Ecto neural progenitor cell (in vitro differentiated cells): Measurements from ENCODE around the gene USP49.
"Not testable (repeated sequence)": the region's sequence is repeated elsewhere in the genome, so short reads cannot be mapped to it uniquely, and the experiment has no call there.

Experiments used
- DNase-seq: peaks from one replicate; pipeline ENCODE4 v3.0.0-alpha.2; 2018; ENCODE audit warnings: low spot score

Gene USP49

DNA sequence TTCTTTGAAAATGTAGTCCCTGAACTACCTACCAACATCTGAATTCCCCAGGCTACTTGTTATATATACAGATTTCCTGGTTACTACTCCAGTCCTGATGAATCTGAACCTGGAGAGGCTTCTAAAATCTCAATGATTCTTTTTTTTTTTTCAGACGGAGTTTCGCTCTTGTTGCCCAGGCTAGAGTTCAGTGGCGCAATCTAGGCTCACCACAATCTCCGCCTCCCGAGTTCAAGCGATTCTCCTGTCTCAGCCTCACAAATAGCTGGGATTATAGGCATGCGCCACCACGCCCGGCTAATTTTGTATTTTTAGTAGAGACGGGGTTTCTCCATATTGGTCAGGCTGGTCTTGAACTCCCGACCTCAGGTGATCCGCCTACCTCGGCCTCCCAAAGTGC, 83.2 kb downstream of the USP49 start:
- DNase-seq, result not testable (repeated sequence)

DNA sequence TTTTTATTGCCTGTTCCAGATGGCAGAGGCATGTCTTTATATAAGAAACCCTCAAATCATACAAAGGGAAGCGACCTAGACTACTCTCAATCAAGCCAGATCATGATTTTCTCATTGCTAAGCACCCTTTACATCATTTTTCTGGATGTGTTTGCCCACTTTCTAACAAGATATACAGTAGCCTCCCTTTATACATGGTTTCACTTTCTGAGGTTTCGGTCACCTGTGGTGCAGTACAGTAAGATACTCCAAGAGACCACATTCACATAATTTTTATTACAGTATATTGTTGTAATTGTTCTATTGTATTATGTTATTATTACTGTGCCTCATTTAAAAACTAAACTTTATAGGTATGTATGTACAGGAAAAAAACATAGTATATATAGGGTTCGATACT, 84.1 kb downstream of the USP49 start:
- no peak for DNase-seq

DNA sequence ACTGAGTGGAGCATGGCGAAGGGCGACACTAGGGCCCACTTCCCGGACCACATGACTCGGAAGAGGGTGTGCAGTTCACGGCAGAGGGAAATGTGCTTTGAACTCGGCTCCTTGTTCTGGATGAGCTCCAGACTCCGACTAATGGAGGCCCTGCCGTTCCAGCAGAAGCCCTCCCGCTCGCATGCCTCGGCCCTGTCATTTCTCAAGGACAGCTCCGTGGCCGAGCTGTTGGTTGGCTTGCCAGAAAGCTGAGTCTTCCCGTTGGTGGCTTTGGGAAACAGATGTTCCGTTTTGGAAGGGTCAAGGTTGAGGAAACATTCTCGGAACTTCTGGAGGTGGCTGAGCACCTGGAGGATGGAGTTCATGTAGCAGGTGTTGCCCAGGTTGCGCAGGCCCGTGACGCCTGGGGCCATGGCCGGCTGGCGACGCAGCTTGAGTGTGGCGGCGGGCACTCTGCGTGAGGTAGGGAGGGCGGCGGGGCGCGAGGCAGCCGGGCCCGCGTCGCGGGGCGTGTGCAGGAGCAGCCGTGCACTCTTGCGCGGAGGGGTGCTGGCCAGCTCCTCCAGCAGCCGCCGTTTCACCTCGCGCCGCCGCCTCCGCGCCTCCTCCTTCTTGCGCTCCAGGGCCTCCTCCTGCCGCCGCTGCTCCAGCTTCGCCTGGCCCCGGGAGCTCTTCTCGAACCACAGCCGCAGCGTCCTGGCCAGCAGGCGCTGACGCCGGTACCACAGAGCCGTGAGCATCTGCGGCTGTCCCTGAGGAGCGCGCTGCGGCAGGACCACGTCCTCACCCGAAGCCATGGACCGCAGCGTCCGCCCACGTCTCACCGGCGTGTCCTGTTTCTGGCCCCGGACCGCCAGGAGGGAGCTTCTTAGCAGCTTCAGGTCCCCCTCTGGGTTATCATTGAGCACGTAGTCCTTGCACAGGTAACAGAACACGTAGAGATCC, 89.1 kb downstream of the USP49 start:
- no peak for DNase-seq

DNA sequence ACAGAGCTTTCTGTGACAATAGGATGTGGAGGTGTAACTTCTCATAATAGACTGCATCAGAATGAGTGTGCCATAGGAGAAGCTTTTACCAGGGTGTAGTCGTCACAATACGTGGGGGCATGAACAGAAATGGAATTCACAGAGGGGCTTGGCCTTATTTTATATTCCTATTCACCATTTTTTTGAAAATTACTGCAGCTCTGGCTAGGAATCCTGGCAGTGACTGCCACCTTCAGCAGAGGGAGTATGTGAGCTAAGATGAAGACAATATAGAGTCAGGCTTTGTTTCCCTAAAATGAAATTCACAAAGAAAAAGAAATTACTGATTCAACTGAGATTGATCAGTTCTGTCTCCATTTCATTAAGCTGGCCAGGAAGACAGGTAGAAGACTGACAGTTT, 93.8 kb downstream of the USP49 start:
- no peak for DNase-seq

DNA sequence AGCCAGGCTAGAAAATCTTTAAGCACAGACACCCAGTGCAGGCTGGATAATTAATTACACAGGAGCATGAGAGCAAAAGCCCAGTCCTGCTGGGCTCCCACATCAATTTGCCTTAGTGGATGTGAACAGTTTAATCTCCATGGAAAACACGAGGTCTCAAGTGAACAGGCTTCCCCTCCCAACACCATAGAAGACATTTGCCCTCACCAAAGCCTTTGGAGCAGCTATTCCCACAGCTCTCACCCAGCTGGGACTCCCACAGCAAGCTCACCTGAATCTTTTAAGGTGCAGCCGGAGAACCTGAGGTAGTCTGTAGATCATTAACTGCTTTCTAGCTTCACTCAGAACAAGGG, 95.6 kb downstream of the USP49 start:
- DNase-seq, result no peak

DNA sequence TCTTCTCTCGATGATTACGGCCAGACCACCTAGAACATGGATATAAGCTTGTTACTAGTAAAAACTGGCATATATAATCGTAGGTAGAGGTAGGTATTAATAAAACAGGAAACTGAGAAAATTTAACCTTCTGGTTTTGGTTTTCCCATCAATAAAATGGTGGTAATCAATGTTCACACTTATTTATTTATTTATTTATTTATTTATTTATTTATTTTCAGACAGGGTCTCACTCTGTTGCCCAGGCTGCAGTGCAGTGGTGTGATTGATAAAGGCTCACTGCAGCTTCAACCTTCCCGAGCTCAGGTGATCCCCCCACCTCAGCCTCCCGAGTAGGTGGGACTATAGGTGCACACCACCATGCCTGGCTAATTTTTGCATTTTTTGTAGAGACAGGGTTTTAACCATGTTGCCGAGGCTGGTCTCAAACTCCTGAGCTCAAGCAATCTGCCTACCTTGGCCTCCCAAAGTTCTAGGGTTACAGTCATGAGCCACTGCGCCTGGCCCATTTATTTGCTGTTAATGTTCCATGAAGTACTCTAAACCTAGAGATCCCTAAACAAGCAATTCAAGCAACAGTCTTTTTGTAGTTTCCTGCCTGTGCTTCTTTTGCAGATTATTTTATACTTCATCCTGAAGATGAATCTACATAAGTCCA, 96.1 kb downstream of the USP49 start:
- DNase-seq, result no peak

DNA sequence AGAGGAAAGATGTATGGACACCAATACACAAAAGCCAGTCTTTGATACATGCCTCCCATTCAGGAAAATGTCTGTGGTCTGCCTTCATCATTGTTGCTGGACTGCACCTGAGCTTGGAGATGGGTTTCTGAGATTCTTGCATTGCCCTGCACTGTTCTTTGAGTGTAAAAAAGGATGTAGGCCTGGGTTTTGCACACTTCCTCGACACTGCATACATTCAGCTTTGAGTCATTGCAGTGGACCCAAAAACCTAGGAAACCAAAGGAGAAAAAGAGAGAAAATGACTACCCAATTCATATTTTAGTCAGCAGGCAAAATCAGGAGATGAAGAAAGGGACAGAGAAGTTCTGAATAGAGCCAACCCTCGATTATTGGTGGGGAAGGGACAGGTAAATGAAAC, 98.7 kb downstream of the USP49 start:
- DNase-seq, result no peak

DNA sequence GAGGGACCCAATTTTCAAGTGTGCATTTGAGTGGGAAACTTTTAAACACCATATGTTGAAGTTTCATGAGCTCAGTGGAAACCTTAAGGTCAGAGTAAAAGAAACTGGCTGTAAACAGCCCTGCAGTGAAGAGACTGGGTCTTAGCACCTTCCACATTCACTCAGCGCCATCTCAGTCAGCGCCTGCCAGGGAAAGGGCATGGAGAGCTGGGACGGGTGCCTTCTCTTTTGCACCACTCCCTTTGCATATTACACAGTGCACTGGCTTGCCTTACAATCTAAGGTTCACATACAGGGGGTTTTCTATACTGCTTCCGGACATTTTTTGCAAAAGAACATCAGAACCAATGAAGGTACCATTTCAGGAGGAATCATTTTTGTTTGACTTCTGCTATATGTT, 103.2 kb downstream of the USP49 start:
- DNase-seq, result no peak

DNA sequence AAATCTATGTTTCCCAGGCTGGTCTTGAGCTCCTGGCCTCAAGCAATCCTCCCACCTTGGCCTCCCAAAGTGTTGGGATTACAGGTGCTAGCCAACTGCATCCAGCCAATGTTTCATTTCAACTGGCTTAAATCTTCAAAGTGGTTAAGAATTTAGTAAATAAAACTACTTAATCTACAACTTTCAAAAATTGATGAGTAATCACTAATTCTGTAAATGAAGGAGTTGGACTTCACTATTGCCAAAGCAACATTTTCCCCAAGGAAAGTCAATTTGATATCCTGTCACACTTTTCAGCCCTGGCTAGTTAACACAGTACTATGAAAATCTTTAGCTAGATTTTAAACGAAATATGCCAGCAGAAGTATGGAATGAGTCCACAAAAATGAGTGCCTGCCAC, 103.9 kb downstream of the USP49 start:
- no peak for DNase-seq

DNA sequence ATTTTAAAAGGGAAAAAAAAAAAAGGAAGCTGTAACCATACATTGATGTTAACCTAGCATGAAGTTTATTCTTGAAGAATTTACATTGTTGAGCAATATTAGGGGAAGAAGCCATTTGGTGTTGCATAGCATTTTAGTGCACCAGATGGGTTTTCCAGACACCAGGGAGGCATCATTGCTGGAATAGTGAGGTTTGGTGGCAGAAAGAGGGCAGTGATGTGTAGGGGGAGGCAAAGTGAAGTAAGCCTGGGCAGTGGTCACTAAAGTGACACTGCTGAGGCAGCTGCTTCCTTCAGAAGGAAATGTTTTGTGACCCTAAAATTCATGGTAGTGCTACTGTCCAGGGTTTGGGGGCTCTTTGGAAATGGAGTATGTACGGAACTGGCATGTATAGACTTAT, 105.1 kb downstream of the USP49 start:
- DNase-seq, result no peak

DNA sequence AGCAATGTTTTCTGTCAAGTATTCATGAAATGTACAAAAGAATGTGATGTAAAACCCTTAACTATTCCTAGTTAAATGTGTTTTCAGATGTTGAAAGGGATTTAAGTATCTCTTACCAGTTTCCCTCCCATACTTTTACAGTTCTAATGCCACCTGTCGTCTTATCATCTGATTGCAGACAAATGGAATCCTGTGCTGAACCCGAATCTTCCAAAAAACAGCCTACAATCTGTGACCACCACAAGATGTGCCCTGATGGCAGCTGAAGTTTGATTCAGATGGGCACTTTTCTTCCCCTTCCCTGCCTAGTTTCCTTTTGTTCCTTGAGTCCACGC, 105.8 kb downstream of the USP49 start:
- no peak for DNase-seq

DNA sequence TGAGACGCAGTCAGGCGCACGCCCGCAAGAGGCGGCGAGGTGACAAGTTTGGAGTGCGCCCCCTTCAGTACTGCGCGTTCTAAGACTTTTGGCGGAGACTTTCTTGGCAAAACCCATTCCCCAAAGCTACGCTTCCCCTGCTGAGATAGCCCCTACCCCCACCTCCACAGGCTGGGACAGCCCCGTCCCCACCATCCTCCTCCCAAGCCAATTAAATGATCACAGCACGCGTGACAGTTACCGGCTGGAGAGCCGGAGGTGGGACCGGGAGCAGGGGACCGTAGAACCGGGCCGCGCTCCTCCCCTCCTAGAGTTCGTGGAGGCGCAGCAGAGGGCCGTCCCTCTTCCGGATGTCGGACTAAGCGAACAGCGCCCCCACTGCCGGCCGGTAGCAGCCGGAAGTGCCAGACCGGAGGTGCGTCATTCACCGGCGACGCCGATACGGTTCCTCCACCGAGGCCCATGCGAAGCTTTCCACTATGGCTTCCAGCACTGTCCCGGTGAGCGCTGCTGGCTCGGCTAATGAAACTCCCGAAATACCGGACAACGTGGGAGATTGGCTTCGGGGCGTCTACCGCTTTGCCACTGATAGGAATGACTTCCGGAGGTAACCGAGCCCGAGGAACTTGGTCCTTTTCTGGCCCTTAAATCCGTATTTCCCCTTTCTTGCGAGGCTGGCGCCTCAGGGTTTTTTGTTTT, 107.8 kb downstream of the USP49 start, which contains the start of gene TOMM6:
Gene TOMM6, plus strand, starts transcription at position 476 of the 699 bp plus-strand sequence. Its CDS starts 4 bp downstream, at position 480.
- peak; percentile 98 for DNase-seq

DNA sequence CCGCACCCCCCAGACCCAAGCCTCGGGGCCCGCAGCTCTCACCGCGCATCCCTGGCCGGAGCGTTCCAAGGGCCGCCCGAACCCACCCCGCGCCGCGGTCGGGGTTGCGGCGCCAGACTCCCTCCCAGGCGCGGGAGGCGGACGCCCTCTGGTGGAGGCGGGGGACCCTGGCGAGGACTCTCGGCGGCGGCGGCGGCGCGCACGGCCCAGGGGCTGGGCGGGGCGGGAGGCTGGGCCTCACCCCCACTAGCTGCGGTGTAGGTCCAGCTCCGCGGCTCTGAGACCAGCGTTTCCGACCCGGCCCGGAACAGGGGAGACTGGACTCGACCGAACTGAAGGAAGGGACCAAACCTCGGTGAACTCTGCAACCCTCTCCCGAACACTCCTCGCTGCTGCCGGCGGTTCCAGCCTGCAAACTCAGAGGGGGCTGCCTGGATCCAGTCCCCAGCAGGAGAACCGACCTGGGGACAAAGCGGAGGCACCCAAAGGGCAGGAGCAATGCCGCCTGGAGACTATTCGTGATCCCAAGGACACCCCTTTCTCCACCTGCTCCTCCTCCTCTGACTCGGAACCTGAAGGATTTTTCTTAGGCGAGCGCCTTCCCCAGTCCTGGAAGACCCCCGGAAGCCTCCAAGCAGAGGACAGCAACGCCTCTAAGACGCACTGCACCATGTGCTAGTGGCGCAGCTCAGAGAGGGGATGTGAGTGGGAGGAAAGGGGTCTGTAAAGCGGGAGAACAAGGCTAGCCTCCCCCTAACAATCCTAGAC, 108.5 kb downstream of the USP49 start:
- DNase-seq, result peak; percentile 93

DNA sequence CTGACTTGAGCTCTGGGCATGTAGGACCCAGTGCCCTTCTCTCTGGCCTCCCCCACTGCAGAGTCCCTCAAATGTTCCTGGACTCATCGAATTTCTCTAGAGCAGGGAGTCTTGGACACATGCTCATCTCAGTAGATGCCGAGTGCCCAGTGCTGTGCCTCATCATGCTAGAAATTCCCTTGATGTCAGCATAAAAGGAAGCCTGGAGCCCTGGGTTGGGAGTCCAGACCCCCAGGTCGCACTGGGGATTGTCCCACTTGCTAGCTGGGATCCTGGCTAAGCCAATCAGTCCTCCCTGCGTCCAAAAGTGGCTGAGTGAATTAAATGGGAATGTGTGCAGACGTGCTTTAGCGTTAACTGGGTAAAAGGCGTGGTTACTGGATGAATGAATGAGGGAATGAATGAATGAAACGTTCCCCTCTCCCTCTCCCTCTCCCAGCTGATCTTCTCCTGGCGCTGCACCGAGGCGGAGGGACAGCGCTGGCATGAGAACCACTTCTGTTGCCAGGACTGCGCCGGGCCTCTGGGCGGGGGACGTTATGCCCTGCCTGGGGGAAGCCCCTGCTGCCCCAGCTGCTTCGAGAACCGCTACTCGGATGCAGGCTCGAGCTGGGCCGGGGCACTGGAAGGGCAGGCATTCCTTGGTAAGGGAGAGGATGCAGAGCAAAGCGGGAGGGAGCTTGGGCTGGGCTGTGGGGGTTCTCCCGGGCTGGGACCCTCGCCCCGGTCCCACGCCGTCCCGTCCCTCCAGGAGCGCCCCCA, 109.3 kb downstream of the USP49 start:
- no peak for DNase-seq

DNA sequence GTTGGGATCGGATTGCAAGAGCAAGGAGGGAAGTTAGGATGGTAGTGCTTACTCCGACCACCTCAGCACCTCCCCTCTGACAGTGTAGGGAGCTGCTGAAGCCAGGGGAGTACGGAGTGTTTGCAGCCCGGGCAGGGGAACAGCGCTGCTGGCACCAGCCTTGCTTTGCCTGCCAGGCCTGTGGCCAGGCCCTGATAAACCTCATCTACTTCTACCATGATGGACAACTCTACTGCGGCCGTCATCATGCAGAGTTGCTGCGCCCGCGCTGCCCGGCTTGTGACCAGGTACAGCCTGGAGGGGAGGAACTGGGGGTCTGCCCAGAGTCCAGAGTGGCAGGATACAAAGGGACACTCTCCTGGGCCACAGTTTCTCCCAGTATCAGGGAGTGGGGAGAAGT, 109.9 kb downstream of the USP49 start:
- no peak for DNase-seq

DNA sequence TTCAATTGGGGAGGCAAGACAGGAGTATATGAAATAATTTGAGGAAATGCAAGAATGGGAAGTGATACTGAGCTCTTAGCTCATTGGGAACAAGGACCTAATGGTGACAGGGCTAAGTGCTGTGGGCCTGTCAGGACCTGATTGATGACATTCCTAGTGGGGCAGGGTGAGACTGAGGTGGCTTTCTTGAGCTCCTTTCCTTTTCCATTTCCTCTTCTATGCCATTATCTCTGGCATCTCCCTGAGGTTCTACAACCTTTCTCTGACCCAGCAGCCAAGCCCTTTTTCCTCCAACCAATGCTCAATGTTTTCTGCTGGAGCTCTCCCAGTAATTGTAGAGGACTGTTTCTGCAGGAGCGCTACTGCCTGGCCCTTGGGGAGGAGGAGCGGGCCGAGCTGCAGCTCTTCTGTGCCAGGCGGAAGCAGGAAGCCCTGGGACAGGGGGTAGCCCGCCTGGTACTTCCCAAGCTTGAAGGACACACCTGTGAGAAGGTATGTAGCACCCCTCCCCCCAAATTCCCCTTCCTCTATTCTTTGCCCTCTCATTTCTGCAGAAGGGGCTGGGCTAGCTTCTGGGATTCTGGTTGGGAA, 110.5 kb downstream of the USP49 start:
- no peak for DNase-seq

DNA sequence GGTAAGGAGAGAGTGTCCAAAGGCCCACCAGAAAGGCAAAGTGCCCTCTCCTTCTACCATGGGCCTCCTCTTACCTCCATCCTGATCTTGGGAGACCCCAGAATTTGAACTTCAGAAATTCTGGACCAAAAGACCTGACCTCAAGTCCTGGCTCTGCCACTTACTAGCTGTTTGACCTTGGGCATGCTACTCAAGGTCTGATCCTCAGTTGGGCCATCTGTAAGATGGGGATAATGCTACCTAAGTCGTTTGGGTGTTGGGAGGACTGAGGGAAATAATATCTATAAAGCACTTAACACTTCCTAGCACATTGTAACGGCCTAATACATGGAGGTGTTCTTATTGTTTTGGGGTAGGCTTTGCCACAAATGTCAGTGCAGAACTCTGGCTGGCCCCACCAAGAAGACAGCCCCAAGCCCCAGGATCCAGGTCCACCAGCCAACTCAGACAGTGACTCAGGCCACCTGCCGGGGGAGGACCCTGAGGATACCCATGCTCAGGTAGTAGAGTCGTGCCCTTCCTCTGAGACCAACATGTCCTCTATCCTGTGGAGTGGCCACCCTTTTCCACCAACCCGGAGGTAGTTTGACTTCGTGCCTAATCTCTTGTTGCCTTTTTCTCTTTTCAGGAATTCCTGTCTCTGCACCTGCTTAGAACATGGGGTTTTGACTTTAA, 111.9 kb downstream of the USP49 start:
- no peak for DNase-seq

DNA sequence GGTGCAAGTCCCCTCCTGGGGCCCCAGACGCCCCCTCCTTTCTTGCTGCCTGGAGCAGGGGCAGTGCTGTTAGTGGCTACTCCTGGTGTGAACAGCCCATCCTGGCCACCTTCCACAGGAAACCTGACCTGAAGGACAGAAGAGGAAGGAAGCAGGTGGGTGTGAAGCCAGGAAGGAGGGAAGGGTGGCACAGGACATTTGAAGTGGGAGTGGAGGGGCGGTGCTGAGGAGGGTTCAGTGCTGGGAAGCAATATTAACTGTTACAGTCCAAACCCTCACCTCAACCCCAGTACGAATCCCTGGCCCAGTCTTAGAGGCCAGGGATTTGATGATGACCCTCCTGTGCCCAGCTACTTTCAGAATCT, 113.8 kb downstream of the USP49 start:
- DNase-seq, result no peak

DNA sequence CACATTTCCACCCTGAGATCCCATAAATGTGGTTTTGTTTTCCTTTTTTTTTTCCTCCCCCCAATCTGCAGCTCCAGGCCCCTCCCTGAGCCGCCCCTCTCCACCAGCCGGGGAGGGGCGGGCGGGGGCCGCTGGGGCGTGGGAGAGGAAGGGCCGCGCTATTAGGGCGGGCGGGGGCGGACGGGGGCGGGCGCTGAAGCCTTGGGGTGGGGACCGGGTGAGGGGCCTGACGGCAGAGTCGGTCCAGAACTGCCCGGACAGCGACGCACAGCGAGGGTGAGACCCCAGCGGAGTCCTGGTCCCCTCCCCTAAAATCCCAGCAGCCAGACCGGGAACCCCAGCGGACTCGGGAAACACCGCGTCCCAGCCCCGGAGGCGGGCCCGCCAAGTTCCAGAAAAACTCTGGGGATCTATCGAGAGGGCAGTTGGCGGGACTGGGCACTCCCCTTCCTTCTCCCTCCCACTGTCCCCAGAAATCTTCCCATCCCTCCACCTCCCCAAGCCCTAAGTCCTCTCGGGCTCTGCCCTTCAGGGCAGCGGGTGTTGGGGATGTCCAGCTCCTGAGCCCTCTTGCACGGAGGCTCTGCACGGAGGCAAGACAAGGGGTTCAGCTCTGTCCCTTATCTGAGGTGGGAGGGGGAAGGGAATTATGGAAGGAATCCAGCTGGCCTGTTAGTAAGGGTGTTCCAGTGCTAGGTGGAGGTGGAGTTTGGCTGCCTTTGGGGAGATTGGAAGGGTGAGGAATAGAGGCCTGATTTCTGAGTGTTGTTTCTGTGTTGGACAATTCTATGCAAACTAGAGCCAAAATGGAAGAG, 114.4 kb downstream of the USP49 start, which contains the start of gene PRICKLE4:
Gene PRICKLE4, plus strand, starts transcription at position 232 of the 815 bp plus-strand sequence. CDS start 2,692 bp downstream, outside the sequence.
- peak; percentile 72 for DNase-seq
